H1 (cell line): ENCODE measurements around the gene KIF5C. TPM values are rescaled to one million over a fixed set of nuclear protein-coding genes. Genes with fewer than 3 reads are reported as not detected.
A peak's percentile ranks its signal among the peaks of the same experiment; 100 is the strongest.

Experiments used
- CTCF ChIA-PET: fragments of 300-600 bp; sonication (Branson Sonifier 250); formaldehyde crosslinking; loops from one replicate; lab custom pipeline; 2021; ENCODE audit not compliant: partially characterized antibody; lab: Charles Lee
- POLR2A ChIA-PET: fragments of 300-600 bp; sonication (Branson Sonifier 250); formaldehyde crosslinking; loops from one replicate; lab custom pipeline; 2021; ENCODE audit warnings: inconsistent platforms; ENCODE audit not compliant: partially characterized antibody; lab: Charles Lee
- DNase-seq, 2 experiments: peaks; one replicate each; pipeline versions ENCODE4 v3.0.0 to v3.0.0-alpha.2; 2010 to 2022; ENCODE audit warnings: low spot score in 2 of 2, low read depth in 1 of 2, mixed read lengths in 1 of 2
- FAIRE-seq: peaks from 2 replicates; lab custom pipeline; 2011; peaks lifted over from hg19 to GRCh38; lab: Jason Lieb, UNC
- H2AFZ ChIP-seq: 2 replicates; pipeline ENCODE4 v1.8.1; 2012; ENCODE audit warnings: low read length, inconsistent platforms
- H2AK5ac ChIP-seq: 2 replicates; pipeline ENCODE4 v1.6.1; 2013; ENCODE audit warnings: low read depth, low read length
- H2BK120ac ChIP-seq: replicated peaks from 2 replicates; pipeline ENCODE3; 2013; ENCODE audit warnings: low read depth, low read length, inconsistent platforms
- H2BK12ac ChIP-seq: 2 replicates; pipeline ENCODE4 v1.6.1; 2013; ENCODE audit warnings: low read depth, low read length
- H2BK15ac ChIP-seq: 2 replicates; pipeline ENCODE4 v1.6.1; 2013; ENCODE audit warnings: low read length
- H2BK20ac ChIP-seq: 2 replicates; pipeline ENCODE4 v1.6.1; 2013; ENCODE audit warnings: low read length
- H2BK5ac ChIP-seq: 2 replicates; pipeline ENCODE4 v1.6.1; 2013; ENCODE audit warnings: low read depth, low read length
- H3K14ac ChIP-seq: 2 replicates; pipeline ENCODE4 v1.6.1; 2013; ENCODE audit warnings: inconsistent platforms; ENCODE audit not compliant: insufficient read length
- H3K18ac ChIP-seq: 2 replicates; pipeline ENCODE4 v1.6.1; 2013; ENCODE audit warnings: low read length; ENCODE audit errors: extremely low read depth
- H3K23ac ChIP-seq: 2 replicates; pipeline ENCODE4 v1.6.1; 2013; ENCODE audit warnings: inconsistent platforms; ENCODE audit not compliant: insufficient read length
- H3K23me2 ChIP-seq: 2 replicates; pipeline ENCODE4 v1.6.1; 2013; ENCODE audit warnings: low read depth, low read length
- H3K27ac ChIP-seq: 2 replicates; pipeline ENCODE4 v1.6.1; 2011; ENCODE audit warnings: low read depth, low read length, inconsistent platforms
- H3K27me3 ChIP-seq, 4 experiments: replicated peaks in 1 of 4; 1 replicate in 1 of 4; 2 replicates in 3 of 4; pipeline versions ENCODE4 v1.6.1 to v1.8.1; 2011 to 2013; ENCODE audit warnings: low read length in 3 of 4, mild to moderate bottlenecking in 3 of 4, inconsistent platforms in 2 of 4, mixed read lengths in 2 of 4, moderate library complexity in 1 of 4; ENCODE audit not compliant: control insufficient read depth in 3 of 4, insufficient read depth in 3 of 4; ENCODE audit errors: extremely low read depth in 1 of 4
- H3K36me3 ChIP-seq, 4 experiments: 2 replicates each; pipeline versions ENCODE4 v1.6.1 to v1.8.1; 2011 to 2013; ENCODE audit warnings: mild to moderate bottlenecking in 4 of 4, low read length in 3 of 4, moderate library complexity in 2 of 4, control low read depth in 1 of 4, inconsistent platforms in 1 of 4; ENCODE audit not compliant: insufficient read depth in 4 of 4, control insufficient read depth in 2 of 4
- H3K4ac ChIP-seq: replicated peaks from 2 replicates; pipeline ENCODE3; 2013; ENCODE audit warnings: low read length, low read depth, mixed read lengths, inconsistent platforms; ENCODE audit not compliant: insufficient read length
- H3K4me1 ChIP-seq, 4 experiments: replicated peaks in 1 of 4; 1 replicate in 1 of 4; 2 replicates in 3 of 4; pipeline versions ENCODE4 v1.6.1 to v1.8.1; 2011 to 2013; ENCODE audit warnings: low read length in 3 of 4, inconsistent platforms in 2 of 4, mixed read lengths in 1 of 4; ENCODE audit not compliant: insufficient read depth in 4 of 4, control insufficient read depth in 3 of 4
- H3K4me2 ChIP-seq, 2 experiments: 2 replicates each; pipeline versions ENCODE4 v1.6.1 to v1.8.1; 2011 to 2013; ENCODE audit warnings: low read depth in 2 of 2, low read length in 2 of 2, control low read depth in 1 of 2, inconsistent platforms in 1 of 2, mild to moderate bottlenecking in 1 of 2; ENCODE audit not compliant: insufficient read depth in 1 of 2
- H3K4me3 ChIP-seq, 4 experiments: fragments of 200-600, 300-600 bp in 1 of 4; sonication (generic), shearing (Covaris generic), sonication (Bioruptor Twin) in 1 of 4; 2 replicates each; pipeline versions ENCODE4 v1.5.1 to v1.8.1; 2011 to 2016; ENCODE audit warnings: low read length in 4 of 4, low read depth in 3 of 4, control low read depth in 2 of 4, inconsistent platforms in 2 of 4, mild to moderate bottlenecking in 2 of 4, mixed read lengths in 1 of 4, moderate library complexity in 1 of 4; ENCODE audit not compliant: insufficient read depth in 2 of 4; ENCODE audit errors: extremely low read depth in 1 of 4
- H3K56ac ChIP-seq: replicated peaks from 2 replicates; pipeline ENCODE3; 2013; ENCODE audit warnings: low read depth, mild to moderate bottlenecking, mixed read lengths, low read length, inconsistent platforms; ENCODE audit not compliant: insufficient read length
- H3K79me1 ChIP-seq: 2 replicates; pipeline ENCODE4 v1.6.1; 2013; ENCODE audit warnings: low read depth, low read length, control low read depth
- H3K79me2 ChIP-seq, 2 experiments: 2 replicates each; pipeline versions ENCODE4 v1.6.1 to v1.8.1; 2012 to 2013; ENCODE audit warnings: low read length in 2 of 2, mild to moderate bottlenecking in 2 of 2, inconsistent platforms in 1 of 2; ENCODE audit not compliant: insufficient read depth in 2 of 2, control insufficient read depth in 1 of 2
- H3K9ac ChIP-seq, 4 experiments: replicated peaks in 1 of 4; 1 replicate in 1 of 4; 2 replicates in 3 of 4; pipeline versions ENCODE4 v1.6.1 to v1.8.1; 2011 to 2013; ENCODE audit warnings: low read depth in 3 of 4, low read length in 3 of 4, control low read depth in 2 of 4, mild to moderate bottlenecking in 2 of 4, moderate library complexity in 2 of 4, inconsistent platforms in 1 of 4; ENCODE audit errors: extremely low read depth in 1 of 4
- H3K9me3 ChIP-seq, 2 experiments: 2 replicates each; pipeline versions ENCODE4 v1.6.1 to v1.8.1; 2012 to 2013; ENCODE audit warnings: mild to moderate bottlenecking in 2 of 2, moderate library complexity in 2 of 2, control low read depth in 1 of 2, inconsistent platforms in 1 of 2, low read depth in 1 of 2, low read length in 1 of 2, mixed read lengths in 1 of 2; ENCODE audit not compliant: insufficient read depth in 2 of 2
- H4K20me1 ChIP-seq, 2 experiments: replicated peaks in 1 of 2; 2 replicates each; pipeline versions ENCODE3 to v1.8.1; 2011 to 2013; ENCODE audit warnings: inconsistent platforms in 2 of 2, low read length in 2 of 2, mild to moderate bottlenecking in 1 of 2; ENCODE audit not compliant: insufficient read depth in 2 of 2, control insufficient read depth in 1 of 2
- H4K5ac ChIP-seq: 2 replicates; pipeline ENCODE4 v1.6.1; 2013; ENCODE audit warnings: low read length, low read depth, mixed read lengths, inconsistent platforms; ENCODE audit not compliant: insufficient read length
- H4K8ac ChIP-seq: 2 replicates; pipeline ENCODE4 v1.8.0; 2013; ENCODE audit warnings: mild to moderate bottlenecking, moderate library complexity, low read length, inconsistent platforms; ENCODE audit not compliant: insufficient read depth; ENCODE audit errors: extremely low read depth
- H4K91ac ChIP-seq: replicated peaks from 2 replicates; pipeline ENCODE3; 2013; ENCODE audit warnings: low read length, mixed read lengths, inconsistent platforms; ENCODE audit not compliant: insufficient read length
- ATF3 ChIP-seq: IDR thresholded peaks from 2 replicates; pipeline ENCODE4 v1.6.1; 2011; ENCODE audit warnings: low read depth, mild to moderate bottlenecking, low read length; ENCODE audit not compliant: insufficient read depth
- CBX8 ChIP-seq: fragments of 300-800, 300-1000 bp; sonication (generic); IDR thresholded peaks from 2 replicates; pipeline ENCODE4 v1.7.1; 2016; ENCODE audit warnings: low read depth, low read length, borderline replicate concordance
- CHD1 ChIP-seq: IDR thresholded peaks from 2 replicates; pipeline ENCODE4 v1.6.1; 2012; ENCODE audit warnings: low read depth, low read length, improper control_type of control experiment
- TCF12 ChIP-seq: IDR thresholded peaks from 2 replicates; pipeline ENCODE4 v1.6.1; 2011; ENCODE audit warnings: low read depth, mild to moderate bottlenecking, low read length
- TEAD4 ChIP-seq: IDR thresholded peaks from 2 replicates; pipeline ENCODE4 v1.6.1; 2012; ENCODE audit warnings: low read depth, low read length, inconsistent platforms, mixed read lengths
- ZNF274 ChIP-seq: IDR thresholded peaks from 2 replicates; pipeline ENCODE4 v1.7.0; 2012; ENCODE audit warnings: low read length, borderline replicate concordance; ENCODE audit errors: extremely low read depth
- WGBS, 2 experiments: shearing (Covaris generic) in 1 of 2; methylation state at CpG; one replicate each; pipeline versions ENCODE4 v1.1.6 to v1.1.7; 2013 to 2015; ENCODE audit warnings: low lambda C conversion rate in 2 of 2, mixed read lengths in 2 of 2, inconsistent platforms in 1 of 2, low coverage in 1 of 2, missing lambda C conversion rate in 1 of 2; ENCODE audit not compliant: insufficient replicate concordance in 2 of 2, insufficient coverage in 1 of 2, insufficient read length in 1 of 2; ENCODE audit errors: extremely low coverage in 1 of 2, missing lambda C conversion rate in 1 of 2; 5-methylcytosine and 5-hydroxymethylcytosine counted together
- polyA plus RNA-seq, 7 experiments: library from polyadenylated mRNA; depleted of rRNA in 3 of 7; stranded (reverse) in 5 of 7; unstranded in 2 of 7; fragments of >200 nt in 5 of 7; fragments of 200-250 nt in 2 of 7; gene quantifications; 1 replicate in 5 of 7; 2 replicates in 1 of 7; 4 replicates in 1 of 7; pipeline versions ENCODE4 v1.2.1 to v1.2.3, GENCODE V29; 2011 to 2013; ENCODE audit warnings: missing spikeins in 2 of 7, mixed read lengths in 2 of 7
- total RNA-seq: library from RNA; stranded (reverse); fragmentation: NEBNext Ultra II Directional; extraction: Animal tissue kit (Norgen Biotek cat#: 25700); gene quantifications from 2 replicates; pipeline ENCODE4 v1.2.1, GENCODE V29; 2021

KIF5C gene
- total and polyA plus RNA-seq, 2 of the 8 experiments (the other 6 are each of a cell fraction or from before 2014, with no cell fraction given): 16.3 to 66.4 TPM

GRCh38 chr2:149001496-149001895, 126.5 kb downstream of the KIF5C start:
- H3K9ac ChIP-seq: no peak overlapping the region
- WGBS, 2 experiments: 94% methylated on average over 7 of the region's 7 CpGs; no CpG with 5 or more reads in 1 of the 2 experiments
- no peak overlapping the region for H3K4ac ChIP-seq
- H3K23ac ChIP-seq: no peak overlapping the region
- FAIRE-seq: no peak
- H3K27ac ChIP-seq: no peak overlapping the region
- TF ChIP-seq CBX8 (no peak), ZNF274 (no peak), CHD1 (no peak), TCF12 (no peak), ATF3 (no peak), TEAD4 (no peak)
- TF ChIP-seq, all 59 proteins: peak for 0
- H3K27me3 ChIP-seq: no peaks in the 10 kb centered on the region
- no peak overlapping the region for H2BK5ac ChIP-seq
- H3K4me3 ChIP-seq: no peak overlapping the region
- no peak overlapping the region for H2BK15ac ChIP-seq
- no peaks in the 10 kb centered on the region for H3K79me1 ChIP-seq
- H3K18ac ChIP-seq: no peak overlapping the region; the same call in 1 of the 2 replicates
- H3K56ac ChIP-seq: no peak overlapping the region
- H3K4me1 ChIP-seq: peaks cover 6 to 30% (median 25%) of the 10 kb centered on the region in 4 experiments; a peak in 6 of 7 replicates
- no peaks in the 10 kb centered on the region for H4K20me1 ChIP-seq
- H2BK120ac ChIP-seq: no peak overlapping the region
- H3K4me2 ChIP-seq: no peak overlapping the region
- POLR2A ChIA-PET: interaction anchor here (0.8 kb wide), 1 partner anchor 387 kb away, joined by 3 read pairs; no protein-coding TSS in a partner anchor
- H3K9me3 ChIP-seq: peaks cover 5 to 15% of the 10 kb centered on the region in 2 experiments; a peak in 3 of 4 replicates
- H4K91ac ChIP-seq: peak overlapping the region; percentile 7
- DNase-seq: no peak
- H2AK5ac ChIP-seq: no peak overlapping the region
- H3K14ac ChIP-seq: no peak overlapping the region
- H3K23me2 ChIP-seq: peaks cover 3% of the 10 kb centered on the region; the same call in 1 of the 2 replicates
- H2BK20ac ChIP-seq: no peak overlapping the region
- H2AFZ ChIP-seq: no peak overlapping the region
- no peaks in the 10 kb centered on the region for H3K79me2 ChIP-seq
- H3K36me3 ChIP-seq: peaks cover 5 to 33% (median 20%) of the 10 kb centered on the region in 4 experiments
- H4K8ac ChIP-seq: no peak overlapping the region
- H2BK12ac ChIP-seq: no peak overlapping the region
- CTCF ChIA-PET: interaction anchor here (0.7 to 2.5 kb wide), 4 partner anchors 16 to 312 kb away, joined by 3 to 14 read pairs (median 3); no protein-coding TSS in a partner anchor
- no peak overlapping the region for H4K5ac ChIP-seq
